Adrenal gland (tissue), 5 donors: Measurements from ENCODE around the gene ASB16.

Experiments
- POLR2A ChIP-seq, 2 donors: fragments of 450-650 bp; IDR thresholded peaks; one replicate each; pipeline ENCODE4 v1.6.1; 2017; ENCODE audit warnings: antibody characterized with exemption in 2 of 2, mild to moderate bottlenecking in 2 of 2, moderate library complexity in 1 of 2
- TF ChIP-seq, protein P1 (sequence below), 6 experiments: fragments of 450-650 bp in 4 of 6; fragments of 200-600 bp in 2 of 6; sonication (generic) in 1 of 6; IDR thresholded peaks; 1 replicate in 5 of 6; 2 replicates in 1 of 6; pipeline versions ENCODE4 v1.5.1 to v1.8.0; 2016 to 2021; ENCODE audit warnings: antibody characterized with exemption in 6 of 6, mild to moderate bottlenecking in 2 of 6, moderate library complexity in 1 of 6
- donor health status: DM: no; HTN: no; CAD: no.

DNA sequence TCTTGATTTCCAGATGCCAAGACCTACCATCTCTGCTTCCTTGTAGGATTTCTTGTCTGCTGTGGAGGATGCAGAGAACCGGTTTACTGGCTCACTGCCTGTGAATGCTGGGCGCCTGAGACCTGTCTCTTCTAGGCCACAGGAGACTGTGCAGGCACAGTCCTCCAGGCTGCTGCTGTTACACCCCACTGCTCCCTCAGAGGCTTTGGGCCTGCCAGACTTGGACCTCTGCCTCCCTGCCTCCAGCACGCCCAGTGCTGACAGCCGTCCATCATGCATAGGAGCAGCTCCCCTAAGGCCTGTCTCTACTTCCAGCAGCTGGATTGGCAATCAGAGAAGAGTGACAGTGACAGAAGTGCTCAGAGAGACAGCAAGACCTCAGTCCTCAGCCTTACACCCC lies 22.7 kb upstream of the ASB16 start:
- TF ChIP-seq POLR2A (IDR thresholded peaks at IDR 0.05) = no peak
- TF ChIP-seq, protein P1, sequence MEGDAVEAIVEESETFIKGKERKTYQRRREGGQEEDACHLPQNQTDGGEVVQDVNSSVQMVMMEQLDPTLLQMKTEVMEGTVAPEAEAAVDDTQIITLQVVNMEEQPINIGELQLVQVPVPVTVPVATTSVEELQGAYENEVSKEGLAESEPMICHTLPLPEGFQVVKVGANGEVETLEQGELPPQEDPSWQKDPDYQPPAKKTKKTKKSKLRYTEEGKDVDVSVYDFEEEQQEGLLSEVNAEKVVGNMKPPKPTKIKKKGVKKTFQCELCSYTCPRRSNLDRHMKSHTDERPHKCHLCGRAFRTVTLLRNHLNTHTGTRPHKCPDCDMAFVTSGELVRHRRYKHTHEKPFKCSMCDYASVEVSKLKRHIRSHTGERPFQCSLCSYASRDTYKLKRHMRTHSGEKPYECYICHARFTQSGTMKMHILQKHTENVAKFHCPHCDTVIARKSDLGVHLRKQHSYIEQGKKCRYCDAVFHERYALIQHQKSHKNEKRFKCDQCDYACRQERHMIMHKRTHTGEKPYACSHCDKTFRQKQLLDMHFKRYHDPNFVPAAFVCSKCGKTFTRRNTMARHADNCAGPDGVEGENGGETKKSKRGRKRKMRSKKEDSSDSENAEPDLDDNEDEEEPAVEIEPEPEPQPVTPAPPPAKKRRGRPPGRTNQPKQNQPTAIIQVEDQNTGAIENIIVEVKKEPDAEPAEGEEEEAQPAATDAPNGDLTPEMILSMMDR (IDR thresholded peaks at IDR 0.05) = no peak
